WTC11 (cell line): ENCODE data around the gene GPLD1.

Experiments used
- CREB1 ChIP-seq: sonication (generic); formaldehyde crosslinking; IDR thresholded peaks from 2 replicates; pipeline ENCODE4 v1.8.0; 2023; ENCODE audit warnings: mild to moderate bottlenecking, missing genetic modification reagents
- FOXJ3 ChIP-seq: sonication (generic); formaldehyde crosslinking; IDR thresholded peaks from 2 replicates; pipeline ENCODE4 v1.9.0; 2021; ENCODE audit warnings: missing genetic modification reagents, mild to moderate bottlenecking, borderline replicate concordance
- NFYB ChIP-seq: sonication (generic); formaldehyde crosslinking; conservative IDR thresholded peaks from 2 replicates; pipeline ENCODE4 v1.8.0; 2022; ENCODE audit warnings: low read depth, missing genetic modification reagents
- SMAD4 ChIP-seq: sonication (generic); formaldehyde crosslinking; IDR thresholded peaks from 2 replicates; pipeline ENCODE4 v1.8.0; 2022; ENCODE audit warnings: mild to moderate bottlenecking, missing genetic modification reagents
- SP1 ChIP-seq: sonication (generic); formaldehyde crosslinking; conservative IDR thresholded peaks from 2 replicates; pipeline ENCODE4 v1.8.1; 2022; ENCODE audit warnings: missing genetic modification reagents
- TCF7 ChIP-seq: sonication (generic); formaldehyde crosslinking; IDR thresholded peaks from 2 replicates; pipeline ENCODE4 v1.8.0; 2022; ENCODE audit warnings: mild to moderate bottlenecking, low read depth, missing genetic modification reagents, moderate library complexity
- ZNF138 ChIP-seq: sonication (generic); formaldehyde crosslinking; conservative IDR thresholded peaks from 2 replicates; pipeline ENCODE4 v1.8.1; 2022; ENCODE audit warnings: mild to moderate bottlenecking, moderate library complexity, missing genetic modification reagents
- ZNF317 ChIP-seq: sonication (generic); formaldehyde crosslinking; IDR thresholded peaks from 2 replicates; pipeline ENCODE4 v1.8.1; 2023; ENCODE audit warnings: low read depth, mild to moderate bottlenecking, moderate library complexity, missing genetic modification reagents, borderline replicate concordance
- ZNF671 ChIP-seq: fragments of 250-450 bp; sonication (Bioruptor Pico); IDR thresholded peaks from 2 replicates; pipeline ENCODE4 v1.8.0; 2021; ENCODE audit warnings: mild to moderate bottlenecking
- TF ChIP-seq, protein P1 (sequence below): fragments of 200-600 bp; IDR thresholded peaks from 2 replicates; pipeline ENCODE4 v1.8.0; 2022; ENCODE audit warnings: antibody characterized with exemption
- TF ChIP-seq, protein P2 (sequence below): sonication (generic); formaldehyde crosslinking; IDR thresholded peaks from 2 replicates; pipeline ENCODE4 v1.8.0; 2022; ENCODE audit warnings: missing genetic modification reagents
- TF ChIP-seq, protein P3 (sequence below): sonication (generic); formaldehyde crosslinking; IDR thresholded peaks from 2 replicates; pipeline ENCODE4 v1.8.1; 2023; ENCODE audit warnings: mild to moderate bottlenecking, moderate library complexity, missing genetic modification reagents
- TF ChIP-seq, protein P4 (sequence below): sonication (generic); formaldehyde crosslinking; IDR thresholded peaks from 2 replicates; pipeline ENCODE4 v1.8.1; 2022; ENCODE audit warnings: low read depth, missing genetic modification reagents, borderline replicate concordance
- TF ChIP-seq, protein P5 (sequence below): sonication (generic); formaldehyde crosslinking; IDR thresholded peaks from 2 replicates; pipeline ENCODE4 v1.8.1; 2022; ENCODE audit warnings: mild to moderate bottlenecking, missing genetic modification reagents, moderate library complexity, borderline replicate concordance

DNA sequence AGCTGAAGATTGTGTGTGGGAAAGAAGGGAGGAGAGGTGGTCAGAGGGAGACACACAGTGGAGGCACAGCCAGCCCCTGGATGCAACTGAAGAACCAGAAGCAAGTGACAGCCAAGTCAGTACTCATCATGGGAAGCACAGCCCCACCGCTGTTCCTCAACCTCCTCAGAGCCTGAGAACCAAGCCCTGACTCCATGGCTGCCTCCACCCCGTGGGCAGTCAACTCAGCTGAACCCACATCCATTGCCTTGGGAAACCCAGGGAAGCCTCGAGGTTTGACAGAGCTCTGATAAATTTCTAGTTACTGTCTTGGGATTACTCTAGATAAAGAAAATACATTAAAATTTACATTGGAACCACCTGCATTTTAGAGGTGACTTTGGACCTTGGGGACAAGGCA, 35.0 kb upstream of the GPLD1 start:
- TF ChIP-seq CREB1 (no peak), SMAD4 (CRISPR knock-in tag) (no peak), NFYB (CRISPR knock-in tag) (no peak), ZNF138 (CRISPR knock-in tag) (no peak), TCF7 (no peak), ZNF671 (no peak), SP1 (CRISPR knock-in tag) (no peak), ZNF317 (no peak), FOXJ3 (CRISPR knock-in tag) (no peak)
- TF ChIP-seq, protein P1, sequence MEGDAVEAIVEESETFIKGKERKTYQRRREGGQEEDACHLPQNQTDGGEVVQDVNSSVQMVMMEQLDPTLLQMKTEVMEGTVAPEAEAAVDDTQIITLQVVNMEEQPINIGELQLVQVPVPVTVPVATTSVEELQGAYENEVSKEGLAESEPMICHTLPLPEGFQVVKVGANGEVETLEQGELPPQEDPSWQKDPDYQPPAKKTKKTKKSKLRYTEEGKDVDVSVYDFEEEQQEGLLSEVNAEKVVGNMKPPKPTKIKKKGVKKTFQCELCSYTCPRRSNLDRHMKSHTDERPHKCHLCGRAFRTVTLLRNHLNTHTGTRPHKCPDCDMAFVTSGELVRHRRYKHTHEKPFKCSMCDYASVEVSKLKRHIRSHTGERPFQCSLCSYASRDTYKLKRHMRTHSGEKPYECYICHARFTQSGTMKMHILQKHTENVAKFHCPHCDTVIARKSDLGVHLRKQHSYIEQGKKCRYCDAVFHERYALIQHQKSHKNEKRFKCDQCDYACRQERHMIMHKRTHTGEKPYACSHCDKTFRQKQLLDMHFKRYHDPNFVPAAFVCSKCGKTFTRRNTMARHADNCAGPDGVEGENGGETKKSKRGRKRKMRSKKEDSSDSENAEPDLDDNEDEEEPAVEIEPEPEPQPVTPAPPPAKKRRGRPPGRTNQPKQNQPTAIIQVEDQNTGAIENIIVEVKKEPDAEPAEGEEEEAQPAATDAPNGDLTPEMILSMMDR = no peak
- TF ChIP-seq, protein P2, sequence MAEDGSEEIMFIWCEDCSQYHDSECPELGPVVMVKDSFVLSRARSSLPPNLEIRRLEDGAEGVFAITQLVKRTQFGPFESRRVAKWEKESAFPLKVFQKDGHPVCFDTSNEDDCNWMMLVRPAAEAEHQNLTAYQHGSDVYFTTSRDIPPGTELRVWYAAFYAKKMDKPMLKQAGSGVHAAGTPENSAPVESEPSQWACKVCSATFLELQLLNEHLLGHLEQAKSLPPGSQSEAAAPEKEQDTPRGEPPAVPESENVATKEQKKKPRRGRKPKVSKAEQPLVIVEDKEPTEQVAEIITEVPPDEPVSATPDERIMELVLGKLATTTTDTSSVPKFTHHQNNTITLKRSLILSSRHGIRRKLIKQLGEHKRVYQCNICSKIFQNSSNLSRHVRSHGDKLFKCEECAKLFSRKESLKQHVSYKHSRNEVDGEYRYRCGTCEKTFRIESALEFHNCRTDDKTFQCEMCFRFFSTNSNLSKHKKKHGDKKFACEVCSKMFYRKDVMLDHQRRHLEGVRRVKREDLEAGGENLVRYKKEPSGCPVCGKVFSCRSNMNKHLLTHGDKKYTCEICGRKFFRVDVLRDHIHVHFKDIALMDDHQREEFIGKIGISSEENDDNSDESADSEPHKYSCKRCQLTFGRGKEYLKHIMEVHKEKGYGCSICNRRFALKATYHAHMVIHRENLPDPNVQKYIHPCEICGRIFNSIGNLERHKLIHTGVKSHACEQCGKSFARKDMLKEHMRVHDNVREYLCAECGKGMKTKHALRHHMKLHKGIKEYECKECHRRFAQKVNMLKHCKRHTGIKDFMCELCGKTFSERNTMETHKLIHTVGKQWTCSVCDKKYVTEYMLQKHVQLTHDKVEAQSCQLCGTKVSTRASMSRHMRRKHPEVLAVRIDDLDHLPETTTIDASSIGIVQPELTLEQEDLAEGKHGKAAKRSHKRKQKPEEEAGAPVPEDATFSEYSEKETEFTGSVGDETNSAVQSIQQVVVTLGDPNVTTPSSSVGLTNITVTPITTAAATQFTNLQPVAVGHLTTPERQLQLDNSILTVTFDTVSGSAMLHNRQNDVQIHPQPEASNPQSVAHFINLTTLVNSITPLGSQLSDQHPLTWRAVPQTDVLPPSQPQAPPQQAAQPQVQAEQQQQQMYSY = no peak
- TF ChIP-seq, protein P3, sequence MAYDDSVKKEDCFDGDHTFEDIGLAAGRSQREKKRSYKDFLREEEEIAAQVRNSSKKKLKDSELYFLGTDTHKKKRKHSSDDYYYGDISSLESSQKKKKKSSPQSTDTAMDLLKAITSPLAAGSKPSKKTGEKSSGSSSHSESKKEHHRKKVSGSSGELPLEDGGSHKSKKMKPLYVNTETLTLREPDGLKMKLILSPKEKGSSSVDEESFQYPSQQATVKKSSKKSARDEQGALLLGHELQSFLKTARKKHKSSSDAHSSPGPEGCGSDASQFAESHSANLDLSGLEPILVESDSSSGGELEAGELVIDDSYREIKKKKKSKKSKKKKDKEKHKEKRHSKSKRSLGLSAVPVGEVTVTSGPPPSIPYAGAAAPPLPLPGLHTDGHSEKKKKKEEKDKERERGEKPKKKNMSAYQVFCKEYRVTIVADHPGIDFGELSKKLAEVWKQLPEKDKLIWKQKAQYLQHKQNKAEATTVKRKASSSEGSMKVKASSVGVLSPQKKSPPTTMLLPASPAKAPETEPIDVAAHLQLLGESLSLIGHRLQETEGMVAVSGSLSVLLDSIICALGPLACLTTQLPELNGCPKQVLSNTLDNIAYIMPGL = no peak
- TF ChIP-seq, protein P4, sequence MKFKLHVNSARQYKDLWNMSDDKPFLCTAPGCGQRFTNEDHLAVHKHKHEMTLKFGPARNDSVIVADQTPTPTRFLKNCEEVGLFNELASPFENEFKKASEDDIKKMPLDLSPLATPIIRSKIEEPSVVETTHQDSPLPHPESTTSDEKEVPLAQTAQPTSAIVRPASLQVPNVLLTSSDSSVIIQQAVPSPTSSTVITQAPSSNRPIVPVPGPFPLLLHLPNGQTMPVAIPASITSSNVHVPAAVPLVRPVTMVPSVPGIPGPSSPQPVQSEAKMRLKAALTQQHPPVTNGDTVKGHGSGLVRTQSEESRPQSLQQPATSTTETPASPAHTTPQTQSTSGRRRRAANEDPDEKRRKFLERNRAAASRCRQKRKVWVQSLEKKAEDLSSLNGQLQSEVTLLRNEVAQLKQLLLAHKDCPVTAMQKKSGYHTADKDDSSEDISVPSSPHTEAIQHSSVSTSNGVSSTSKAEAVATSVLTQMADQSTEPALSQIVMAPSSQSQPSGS = no peak
- TF ChIP-seq, protein P5, sequence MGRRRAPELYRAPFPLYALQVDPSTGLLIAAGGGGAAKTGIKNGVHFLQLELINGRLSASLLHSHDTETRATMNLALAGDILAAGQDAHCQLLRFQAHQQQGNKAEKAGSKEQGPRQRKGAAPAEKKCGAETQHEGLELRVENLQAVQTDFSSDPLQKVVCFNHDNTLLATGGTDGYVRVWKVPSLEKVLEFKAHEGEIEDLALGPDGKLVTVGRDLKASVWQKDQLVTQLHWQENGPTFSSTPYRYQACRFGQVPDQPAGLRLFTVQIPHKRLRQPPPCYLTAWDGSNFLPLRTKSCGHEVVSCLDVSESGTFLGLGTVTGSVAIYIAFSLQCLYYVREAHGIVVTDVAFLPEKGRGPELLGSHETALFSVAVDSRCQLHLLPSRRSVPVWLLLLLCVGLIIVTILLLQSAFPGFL (CRISPR knock-in tag) = no peak
